Breast epithelium (tissue), 3 donors: Measurements from ENCODE around the gene SEZ6L.

ENCODE experiments used
- POLR2A ChIP-seq: fragments of 450-650 bp; IDR thresholded peaks from one replicate; pipeline ENCODE4 v1.6.1; 2016; ENCODE audit warnings: antibody characterized with exemption, mild to moderate bottlenecking, moderate library complexity
- POLR2AphosphoS5 ChIP-seq, 3 donors: sonication (generic); formaldehyde crosslinking; IDR thresholded peaks; one replicate each; pipeline ENCODE4 v1.6.1; 2017; ENCODE audit warnings: antibody characterized with exemption in 3 of 3
- TF ChIP-seq, protein P1 (sequence below), 3 donors: fragments of 450-650 bp; IDR thresholded peaks; one replicate each; pipeline ENCODE4 v1.5.1; 2016 to 2017; ENCODE audit warnings: antibody characterized with exemption in 3 of 3, mild to moderate bottlenecking in 3 of 3, moderate library complexity in 3 of 3

DNA sequence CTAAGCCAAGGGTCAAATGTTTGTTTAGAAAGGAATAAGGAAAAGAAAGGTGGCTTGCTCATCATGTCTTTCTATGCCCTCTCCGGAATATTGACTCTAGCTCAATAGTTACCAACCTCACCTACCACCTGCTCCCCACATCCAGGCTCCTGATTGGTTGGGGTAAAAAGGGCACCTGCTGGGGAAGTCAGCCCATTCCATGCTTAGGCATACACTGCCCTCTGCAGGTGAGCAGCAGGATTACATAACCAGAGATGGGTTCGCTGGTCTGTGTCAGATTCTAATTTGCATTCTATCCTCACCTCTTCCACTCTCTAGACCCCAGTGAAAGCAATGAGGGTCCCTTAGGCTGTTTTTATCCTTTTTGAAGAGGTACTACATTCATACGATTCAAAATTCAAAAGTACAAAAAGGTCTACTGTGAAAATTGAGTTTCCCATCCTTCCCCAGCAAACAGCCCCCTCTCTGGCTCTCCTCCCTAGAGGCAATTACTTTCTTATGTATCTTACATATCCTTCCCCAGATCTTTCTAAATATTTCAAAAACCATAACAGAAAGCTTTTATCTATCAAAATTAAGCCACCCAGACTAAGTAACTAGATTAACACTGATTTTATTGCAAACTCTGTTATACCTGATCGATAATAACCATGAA lies 161.8 kb downstream of the SEZ6L start:
- TF ChIP-seq, protein P1, sequence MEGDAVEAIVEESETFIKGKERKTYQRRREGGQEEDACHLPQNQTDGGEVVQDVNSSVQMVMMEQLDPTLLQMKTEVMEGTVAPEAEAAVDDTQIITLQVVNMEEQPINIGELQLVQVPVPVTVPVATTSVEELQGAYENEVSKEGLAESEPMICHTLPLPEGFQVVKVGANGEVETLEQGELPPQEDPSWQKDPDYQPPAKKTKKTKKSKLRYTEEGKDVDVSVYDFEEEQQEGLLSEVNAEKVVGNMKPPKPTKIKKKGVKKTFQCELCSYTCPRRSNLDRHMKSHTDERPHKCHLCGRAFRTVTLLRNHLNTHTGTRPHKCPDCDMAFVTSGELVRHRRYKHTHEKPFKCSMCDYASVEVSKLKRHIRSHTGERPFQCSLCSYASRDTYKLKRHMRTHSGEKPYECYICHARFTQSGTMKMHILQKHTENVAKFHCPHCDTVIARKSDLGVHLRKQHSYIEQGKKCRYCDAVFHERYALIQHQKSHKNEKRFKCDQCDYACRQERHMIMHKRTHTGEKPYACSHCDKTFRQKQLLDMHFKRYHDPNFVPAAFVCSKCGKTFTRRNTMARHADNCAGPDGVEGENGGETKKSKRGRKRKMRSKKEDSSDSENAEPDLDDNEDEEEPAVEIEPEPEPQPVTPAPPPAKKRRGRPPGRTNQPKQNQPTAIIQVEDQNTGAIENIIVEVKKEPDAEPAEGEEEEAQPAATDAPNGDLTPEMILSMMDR (IDR thresholded peaks at IDR 0.05) = peak; percentile 37 to 79 (median 61)
- no peak for TF ChIP-seq POLR2A
- TF ChIP-seq POLR2AphosphoS5 (IDR thresholded peaks at IDR 0.05) = no peak
